Mammary epithelial cell (primary cell): ENCODE measurements around the gene HOXB9.

Source experiments
- CTCF ChIP-seq, 2 donors: IDR thresholded peaks in 1 of 2; conservative IDR thresholded peaks in 1 of 2; 2 replicates each; pipeline ENCODE4 v1.5.1; 2011 to 2012; ENCODE audit warnings: inconsistent platforms in 2 of 2, low read length in 2 of 2, mild to moderate bottlenecking in 2 of 2, control low read depth in 1 of 2, low read depth in 1 of 2; ENCODE audit not compliant: insufficient read depth in 1 of 2; ENCODE audit errors: extremely low read depth in 1 of 2
- EZH2 ChIP-seq: IDR thresholded peaks from 2 replicates; pipeline ENCODE4 v1.6.1; 2012; ENCODE audit warnings: low read length, inconsistent platforms, borderline replicate concordance

- TF ChIP-seq CTCF (conservative IDR thresholded peaks at IDR 0.05 in 1 of 2, IDR thresholded peaks at IDR 0.05 in 1 of 2; ENCODE audit: extremely low read depth in 1 of 2, insufficient read depth in 1 of 2, low read depth in 1 of 2, low read length in 2 of 2) (no peak), EZH2 (no peak)
These were observed 3.3 kb downstream of the HOXB9 start for GRCh38 chr17:48622857-48623256.
